Gastrocnemius medialis (tissue), 4 donors: Measurements from ENCODE around the gene C6orf89. TPM values are rescaled to one million over a fixed set of nuclear protein-coding genes. Genes with fewer than 3 reads are reported as not detected.

Experiments
- ATAC-seq, 2 donors: fragments of 150-250 bp; one replicate each; pipeline ENCODE4 v1.9.1; 2016
- DNase-seq, 2 donors: peaks; one replicate each; pipeline ENCODE4 v3.0.0-alpha.2; 2019
- H3K27ac ChIP-seq, 4 donors: fragments of 200-600 bp; sonication (generic); 1 replicate in 1 of 4; 2 replicates in 3 of 4; pipeline ENCODE4 v1.5.1; 2016 to 2018; ENCODE audit warnings: mild to moderate bottlenecking in 2 of 4, moderate library complexity in 1 of 4
- H3K27me3 ChIP-seq, 3 donors: fragments of 200-600 bp; sonication (generic) in 2 of 3; 1 replicate in 1 of 3; 2 replicates in 2 of 3; pipeline versions ENCODE4 v1.5.1 to v1.6.0; 2016 to 2019; ENCODE audit warnings: mild to moderate bottlenecking in 1 of 3, moderate library complexity in 1 of 3
- H3K36me3 ChIP-seq, 2 donors: fragments of 200-600 bp; sonication (generic) in 1 of 2; one replicate each; pipeline ENCODE4 v1.5.1; 2017 to 2018
- H3K4me1 ChIP-seq, 2 donors: fragments of 200-600 bp; sonication (generic) in 1 of 2; one replicate each; pipeline ENCODE4 v1.5.1; 2016 to 2017; ENCODE audit warnings: mild to moderate bottlenecking in 2 of 2
- H3K4me3 ChIP-seq, 4 donors: fragments of 200-600 bp; sonication (generic) in 3 of 4; 1 replicate in 1 of 4; 2 replicates in 3 of 4; pipeline ENCODE4 v1.5.1; 2016 to 2019; ENCODE audit warnings: mild to moderate bottlenecking in 2 of 4
- H3K9me3 ChIP-seq, 3 donors: fragments of 200-600 bp; sonication (generic) in 2 of 3; 1 replicate in 1 of 3; 2 replicates in 2 of 3; pipeline ENCODE4 v1.5.1; 2016 to 2019
- POLR2A ChIP-seq, 2 donors: fragments of 450-650 bp; IDR thresholded peaks; one replicate each; pipeline ENCODE4 v1.6.1; 2017; ENCODE audit warnings: antibody characterized with exemption in 2 of 2, mild to moderate bottlenecking in 2 of 2, moderate library complexity in 2 of 2
- in situ Hi-C, 4 donors: fragments of 200-750 bp; cut with MboI; loops; one replicate each; pipeline versions ENCODE4 v1.15.0 to v1.8.0; 2017; ENCODE audit warnings: low sequenced_read_pairs in 4 of 4
- intact Hi-C: fragments of 100-400 bp; cut with DNase I; formaldehyde crosslinking; loops from one replicate; pipeline ENCODE4 v1.15.1; 2023; ENCODE audit warnings: low total_unique reads
- total RNA-seq, 4 donors: library from RNA; depleted of rRNA; stranded (reverse); fragments of >200 nt; gene quantifications; one replicate each; pipeline versions ENCODE4 v1.1.0 to v1.2.3, GENCODE V29; 2016
- TF ChIP-seq, protein P1 (sequence below), 5 experiments: fragments of 450-650 bp in 3 of 5; fragments of 200-600 bp in 2 of 5; sonication (generic) in 2 of 5; IDR thresholded peaks in 4 of 5; conservative IDR thresholded peaks in 1 of 5; 1 replicate in 4 of 5; 2 replicates in 1 of 5; pipeline ENCODE4 v1.5.1; 2016 to 2019; ENCODE audit warnings: antibody characterized with exemption in 5 of 5, mild to moderate bottlenecking in 3 of 5, moderate library complexity in 3 of 5

The C6orf89 gene
- total RNA-seq, 4 donors from 2014 or later: 30.8 to 53.2 (median 38.8) TPM

GRCh38 chr6:36970892-36971842 lies 85.4 kb downstream of the C6orf89 start:
- intact Hi-C loops: no loop called here
- DNase-seq (no peak), ATAC-seq (no peak)
- no peak overlapping the region for H3K27ac ChIP-seq
- no peak overlapping the region for H3K4me3 ChIP-seq
- no peaks in the 10 kb centered on the region for H3K9me3 ChIP-seq
- in situ Hi-C loops: no loop called here
- peaks cover 0 to 4% of the 10 kb centered on the region in 2 donors for H3K4me1 ChIP-seq
- TF ChIP-seq POLR2A (IDR thresholded peaks at IDR 0.05): no peak
- TF ChIP-seq, protein P1, sequence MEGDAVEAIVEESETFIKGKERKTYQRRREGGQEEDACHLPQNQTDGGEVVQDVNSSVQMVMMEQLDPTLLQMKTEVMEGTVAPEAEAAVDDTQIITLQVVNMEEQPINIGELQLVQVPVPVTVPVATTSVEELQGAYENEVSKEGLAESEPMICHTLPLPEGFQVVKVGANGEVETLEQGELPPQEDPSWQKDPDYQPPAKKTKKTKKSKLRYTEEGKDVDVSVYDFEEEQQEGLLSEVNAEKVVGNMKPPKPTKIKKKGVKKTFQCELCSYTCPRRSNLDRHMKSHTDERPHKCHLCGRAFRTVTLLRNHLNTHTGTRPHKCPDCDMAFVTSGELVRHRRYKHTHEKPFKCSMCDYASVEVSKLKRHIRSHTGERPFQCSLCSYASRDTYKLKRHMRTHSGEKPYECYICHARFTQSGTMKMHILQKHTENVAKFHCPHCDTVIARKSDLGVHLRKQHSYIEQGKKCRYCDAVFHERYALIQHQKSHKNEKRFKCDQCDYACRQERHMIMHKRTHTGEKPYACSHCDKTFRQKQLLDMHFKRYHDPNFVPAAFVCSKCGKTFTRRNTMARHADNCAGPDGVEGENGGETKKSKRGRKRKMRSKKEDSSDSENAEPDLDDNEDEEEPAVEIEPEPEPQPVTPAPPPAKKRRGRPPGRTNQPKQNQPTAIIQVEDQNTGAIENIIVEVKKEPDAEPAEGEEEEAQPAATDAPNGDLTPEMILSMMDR (IDR thresholded peaks at IDR 0.05 in 4 of 5, conservative IDR thresholded peaks at IDR 0.05 in 1 of 5): no peak
- H3K36me3 ChIP-seq: peaks cover 5 to 90% of the 10 kb centered on the region in 2 donors
- no peaks in the 10 kb centered on the region for H3K27me3 ChIP-seq

DNA sequence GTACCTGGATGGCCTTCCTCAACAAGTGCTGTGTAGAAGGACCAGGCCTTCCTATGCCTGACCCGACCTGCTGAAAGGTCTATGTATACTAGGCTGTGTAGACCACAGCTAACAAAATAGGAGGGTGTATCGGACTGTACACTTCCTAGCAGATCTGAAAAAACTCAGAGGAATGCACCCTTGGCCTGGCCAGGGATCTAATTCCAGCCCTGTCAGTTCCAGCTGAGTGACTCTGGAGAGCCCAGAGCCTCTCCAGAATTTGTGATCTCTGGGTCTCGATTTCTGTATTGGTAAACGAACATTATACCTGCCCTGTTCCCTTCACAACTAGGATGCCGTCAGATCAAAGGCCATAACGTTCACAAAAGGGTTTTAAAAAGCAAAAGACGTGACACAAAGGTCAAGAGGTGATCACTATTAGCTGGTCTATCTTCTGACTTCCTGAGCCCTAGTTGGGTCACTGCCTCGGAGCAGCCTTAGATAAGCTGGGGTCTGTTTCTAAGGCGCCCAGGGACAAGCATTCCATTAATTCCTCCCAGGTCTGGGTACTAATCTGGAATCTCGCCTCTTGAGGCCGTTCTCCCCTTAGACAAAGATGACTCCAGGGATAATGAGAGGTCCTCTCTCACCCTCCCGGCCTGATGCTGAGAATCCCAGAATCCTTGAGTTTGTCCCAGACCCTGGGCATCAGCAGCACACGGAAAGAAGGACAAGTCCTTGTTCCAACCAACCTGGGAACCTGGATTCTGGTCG lies 86.3 kb downstream of the C6orf89 start:
- no peak for ATAC-seq
- no peaks in the 10 kb centered on the region for H3K9me3 ChIP-seq
- DNase-seq: no peak
- TF ChIP-seq, protein P1 (IDR thresholded peaks at IDR 0.05 in 4 of 5, conservative IDR thresholded peaks at IDR 0.05 in 1 of 5): no peak
- no peak for TF ChIP-seq POLR2A (IDR thresholded peaks at IDR 0.05)
- H3K36me3 ChIP-seq: peaks cover 5 to 100% of the 10 kb centered on the region in 2 donors
- H3K27ac ChIP-seq: peak overlapping the region in 1 of 4 donors; percentile 22
- H3K4me1 ChIP-seq: peaks cover 0 to 4% of the 10 kb centered on the region in 2 donors
- no peaks in the 10 kb centered on the region for H3K27me3 ChIP-seq
- in situ Hi-C loops (no loop called here), intact Hi-C loops (no loop called here)
- H3K4me3 ChIP-seq: no peak overlapping the region

DNA sequence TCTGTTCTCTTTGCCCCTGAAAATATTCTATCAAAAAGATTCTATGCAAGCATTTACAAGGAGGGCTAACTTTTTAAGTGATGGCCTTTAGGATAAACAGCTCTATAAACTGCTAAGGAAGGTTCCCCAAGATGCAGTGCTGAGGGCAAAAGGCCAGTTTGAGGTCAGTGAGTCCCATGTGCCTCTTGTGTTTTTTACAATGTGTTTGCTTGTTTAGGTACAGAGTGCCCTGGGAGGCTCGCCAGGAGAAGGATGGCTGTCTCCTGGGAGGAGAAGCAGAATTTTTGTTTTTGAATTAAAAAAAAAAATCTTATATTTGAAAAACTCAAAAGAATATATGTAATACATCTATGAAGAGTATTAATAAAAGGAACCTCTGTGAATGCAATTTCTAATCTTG lies 87.4 kb downstream of the C6orf89 start:
- no peaks in the 10 kb centered on the region for H3K27me3 ChIP-seq
- H3K27ac ChIP-seq: no peak overlapping the region
- in situ Hi-C loops: no loop called here
- peaks cover 5 to 100% of the 10 kb centered on the region in 2 donors for H3K36me3 ChIP-seq
- DNase-seq (no peak), ATAC-seq (no peak)
- intact Hi-C loops: no loop called here
- H3K4me3 ChIP-seq: no peak overlapping the region
- no peaks in the 10 kb centered on the region for H3K9me3 ChIP-seq
- TF ChIP-seq, protein P1 (IDR thresholded peaks at IDR 0.05 in 4 of 5, conservative IDR thresholded peaks at IDR 0.05 in 1 of 5): no peak
- no peak for TF ChIP-seq POLR2A (IDR thresholded peaks at IDR 0.05)
- no peaks in the 10 kb centered on the region for H3K4me1 ChIP-seq

GRCh38 chr6:36973647-36974046 lies 87.9 kb downstream of the C6orf89 start:
- no peak for ATAC-seq
- Histone ChIP-seq H3K9me3 (no peaks in the 10 kb centered on the region), H3K4me1 (peaks cover 0 to 2% of the 10 kb centered on the region in 2 donors), H3K36me3 (peaks cover 5 to 99% of the 10 kb centered on the region in 2 donors), H3K4me3 (no peak overlapping the region), H3K27ac (no peak overlapping the region), H3K27me3 (no peaks in the 10 kb centered on the region)
- in situ Hi-C loops: no loop called here
- intact Hi-C loops: no loop called here
- no peak for DNase-seq
- TF ChIP-seq, protein P1 (IDR thresholded peaks at IDR 0.05 in 4 of 5, conservative IDR thresholded peaks at IDR 0.05 in 1 of 5): no peak
- TF ChIP-seq POLR2A (IDR thresholded peaks at IDR 0.05): no peak
